ENCODE results near the gene ZNF839.

DNA sequence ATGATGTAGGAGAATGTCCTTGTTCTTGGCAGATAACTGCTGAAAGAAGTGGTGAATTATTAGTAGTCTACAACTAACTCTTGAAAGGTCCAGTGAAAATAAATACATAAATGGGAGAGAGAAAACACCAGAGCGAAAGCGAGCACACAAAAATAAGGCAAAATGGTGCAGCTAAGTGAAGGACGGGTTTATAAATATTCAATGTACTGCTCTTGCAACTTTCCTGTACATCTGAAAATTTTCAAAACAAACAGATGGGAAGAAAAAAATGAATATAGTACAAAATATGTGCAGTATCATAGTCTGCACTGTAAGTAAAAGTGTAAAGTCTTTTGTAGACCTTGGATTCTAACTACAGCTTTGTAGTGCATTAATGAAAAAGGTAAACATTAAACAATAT is 15.9 kb upstream of the ZNF839 start:
- TF ChIP-seq, protein P1, sequence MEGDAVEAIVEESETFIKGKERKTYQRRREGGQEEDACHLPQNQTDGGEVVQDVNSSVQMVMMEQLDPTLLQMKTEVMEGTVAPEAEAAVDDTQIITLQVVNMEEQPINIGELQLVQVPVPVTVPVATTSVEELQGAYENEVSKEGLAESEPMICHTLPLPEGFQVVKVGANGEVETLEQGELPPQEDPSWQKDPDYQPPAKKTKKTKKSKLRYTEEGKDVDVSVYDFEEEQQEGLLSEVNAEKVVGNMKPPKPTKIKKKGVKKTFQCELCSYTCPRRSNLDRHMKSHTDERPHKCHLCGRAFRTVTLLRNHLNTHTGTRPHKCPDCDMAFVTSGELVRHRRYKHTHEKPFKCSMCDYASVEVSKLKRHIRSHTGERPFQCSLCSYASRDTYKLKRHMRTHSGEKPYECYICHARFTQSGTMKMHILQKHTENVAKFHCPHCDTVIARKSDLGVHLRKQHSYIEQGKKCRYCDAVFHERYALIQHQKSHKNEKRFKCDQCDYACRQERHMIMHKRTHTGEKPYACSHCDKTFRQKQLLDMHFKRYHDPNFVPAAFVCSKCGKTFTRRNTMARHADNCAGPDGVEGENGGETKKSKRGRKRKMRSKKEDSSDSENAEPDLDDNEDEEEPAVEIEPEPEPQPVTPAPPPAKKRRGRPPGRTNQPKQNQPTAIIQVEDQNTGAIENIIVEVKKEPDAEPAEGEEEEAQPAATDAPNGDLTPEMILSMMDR (IDR thresholded peaks at IDR 0.05): no peak
- no peak for TF ChIP-seq POLR2AphosphoS5 (IDR thresholded peaks at IDR 0.05; ENCODE audit: low read depth, low read length)
- TF ChIP-seq, protein P2, sequence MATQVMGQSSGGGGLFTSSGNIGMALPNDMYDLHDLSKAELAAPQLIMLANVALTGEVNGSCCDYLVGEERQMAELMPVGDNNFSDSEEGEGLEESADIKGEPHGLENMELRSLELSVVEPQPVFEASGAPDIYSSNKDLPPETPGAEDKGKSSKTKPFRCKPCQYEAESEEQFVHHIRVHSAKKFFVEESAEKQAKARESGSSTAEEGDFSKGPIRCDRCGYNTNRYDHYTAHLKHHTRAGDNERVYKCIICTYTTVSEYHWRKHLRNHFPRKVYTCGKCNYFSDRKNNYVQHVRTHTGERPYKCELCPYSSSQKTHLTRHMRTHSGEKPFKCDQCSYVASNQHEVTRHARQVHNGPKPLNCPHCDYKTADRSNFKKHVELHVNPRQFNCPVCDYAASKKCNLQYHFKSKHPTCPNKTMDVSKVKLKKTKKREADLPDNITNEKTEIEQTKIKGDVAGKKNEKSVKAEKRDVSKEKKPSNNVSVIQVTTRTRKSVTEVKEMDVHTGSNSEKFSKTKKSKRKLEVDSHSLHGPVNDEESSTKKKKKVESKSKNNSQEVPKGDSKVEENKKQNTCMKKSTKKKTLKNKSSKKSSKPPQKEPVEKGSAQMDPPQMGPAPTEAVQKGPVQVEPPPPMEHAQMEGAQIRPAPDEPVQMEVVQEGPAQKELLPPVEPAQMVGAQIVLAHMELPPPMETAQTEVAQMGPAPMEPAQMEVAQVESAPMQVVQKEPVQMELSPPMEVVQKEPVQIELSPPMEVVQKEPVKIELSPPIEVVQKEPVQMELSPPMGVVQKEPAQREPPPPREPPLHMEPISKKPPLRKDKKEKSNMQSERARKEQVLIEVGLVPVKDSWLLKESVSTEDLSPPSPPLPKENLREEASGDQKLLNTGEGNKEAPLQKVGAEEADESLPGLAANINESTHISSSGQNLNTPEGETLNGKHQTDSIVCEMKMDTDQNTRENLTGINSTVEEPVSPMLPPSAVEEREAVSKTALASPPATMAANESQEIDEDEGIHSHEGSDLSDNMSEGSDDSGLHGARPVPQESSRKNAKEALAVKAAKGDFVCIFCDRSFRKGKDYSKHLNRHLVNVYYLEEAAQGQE (IDR thresholded peaks at IDR 0.05; ENCODE audit: insufficient read depth in 1 of 2, low read depth in 2 of 2, low read length in 1 of 2): no peak

Measured in Panc1 (cell line).